Fibroblast of villous mesenchyme (primary cell): Measurements from ENCODE around the gene CALHM4. TPM values are rescaled to one million over a fixed set of nuclear protein-coding genes. Genes with fewer than 3 reads are reported as not detected.

Experiments used
- DNase-seq: peaks from one replicate; pipeline ENCODE4 v3.0.0-alpha.2; 2010; ENCODE audit warnings: low read depth
- H3K4me3 ChIP-seq: 2 replicates; pipeline ENCODE4 v1.5.1; 2011; ENCODE audit warnings: low read depth, mild to moderate bottlenecking, low read length
- total RNA-seq: library from RNA; depleted of rRNA; stranded (reverse); fragments of >200 nt; gene quantifications from 2 replicates; pipeline ENCODE4 v1.2.3, GENCODE V29; 2012
- TF ChIP-seq, protein P1 (sequence below): IDR thresholded peaks from 2 replicates; pipeline ENCODE4 v1.5.1; 2012; ENCODE audit warnings: low read depth, mild to moderate bottlenecking, low read length; ENCODE audit not compliant: insufficient read depth

The CALHM4 gene
- total RNA-seq, 1 donor, result not detected

DNA sequence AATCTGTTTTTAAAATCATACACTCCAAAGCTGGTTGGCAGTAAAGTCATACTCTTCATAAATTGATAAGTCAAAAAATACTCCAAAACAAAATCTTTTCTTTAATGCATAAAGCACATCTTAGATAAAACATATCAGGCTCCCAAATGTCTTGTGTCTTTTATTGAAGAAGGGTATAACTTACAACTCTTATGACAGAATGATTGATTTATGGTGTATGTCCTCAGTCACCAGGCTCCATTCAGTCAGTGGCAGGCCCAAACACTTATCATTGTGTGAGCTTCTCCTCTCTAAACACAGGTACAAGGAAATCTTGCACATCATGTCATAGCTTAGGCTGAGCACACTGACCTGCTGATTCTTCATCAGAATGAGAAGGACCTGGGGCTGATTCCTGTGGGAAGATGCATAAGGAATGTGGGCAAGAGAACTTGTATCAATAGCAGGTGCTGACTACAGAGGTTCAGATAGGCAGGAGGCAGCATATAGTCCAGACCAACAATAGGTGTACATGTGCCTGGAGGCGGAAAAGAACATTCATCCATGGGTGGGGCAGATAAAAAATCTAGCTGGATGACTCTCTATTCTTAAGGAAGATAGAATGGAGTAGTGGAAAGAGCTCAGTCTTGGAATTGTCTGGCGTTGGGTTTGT is 40.2 kb upstream of the CALHM4 start:
- no peak for DNase-seq
- TF ChIP-seq, protein P1, sequence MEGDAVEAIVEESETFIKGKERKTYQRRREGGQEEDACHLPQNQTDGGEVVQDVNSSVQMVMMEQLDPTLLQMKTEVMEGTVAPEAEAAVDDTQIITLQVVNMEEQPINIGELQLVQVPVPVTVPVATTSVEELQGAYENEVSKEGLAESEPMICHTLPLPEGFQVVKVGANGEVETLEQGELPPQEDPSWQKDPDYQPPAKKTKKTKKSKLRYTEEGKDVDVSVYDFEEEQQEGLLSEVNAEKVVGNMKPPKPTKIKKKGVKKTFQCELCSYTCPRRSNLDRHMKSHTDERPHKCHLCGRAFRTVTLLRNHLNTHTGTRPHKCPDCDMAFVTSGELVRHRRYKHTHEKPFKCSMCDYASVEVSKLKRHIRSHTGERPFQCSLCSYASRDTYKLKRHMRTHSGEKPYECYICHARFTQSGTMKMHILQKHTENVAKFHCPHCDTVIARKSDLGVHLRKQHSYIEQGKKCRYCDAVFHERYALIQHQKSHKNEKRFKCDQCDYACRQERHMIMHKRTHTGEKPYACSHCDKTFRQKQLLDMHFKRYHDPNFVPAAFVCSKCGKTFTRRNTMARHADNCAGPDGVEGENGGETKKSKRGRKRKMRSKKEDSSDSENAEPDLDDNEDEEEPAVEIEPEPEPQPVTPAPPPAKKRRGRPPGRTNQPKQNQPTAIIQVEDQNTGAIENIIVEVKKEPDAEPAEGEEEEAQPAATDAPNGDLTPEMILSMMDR, result no peak
- no peak overlapping the region for H3K4me3 ChIP-seq

DNA sequence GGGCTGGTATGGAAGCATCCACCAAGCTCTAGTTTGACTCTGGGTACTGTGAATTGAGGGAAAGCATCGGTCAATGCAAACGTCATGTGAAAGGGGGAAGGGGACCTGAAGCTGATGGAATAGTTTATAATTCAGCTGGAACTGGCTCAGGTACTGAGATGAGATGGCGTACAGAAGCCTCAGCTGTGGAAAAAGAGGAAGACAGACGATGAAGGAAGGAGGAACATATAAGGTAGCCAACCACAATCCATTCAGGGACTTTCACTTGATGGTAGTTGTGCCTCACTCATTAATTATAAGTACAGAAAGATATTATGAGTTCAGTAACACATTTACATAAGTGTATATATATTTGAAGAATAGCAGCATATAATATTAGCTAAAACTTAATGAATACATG is 39.4 kb upstream of the CALHM4 start:
- H3K4me3 ChIP-seq, result no peak overlapping the region
- TF ChIP-seq, protein P1, result no peak
- no peak for DNase-seq

DNA sequence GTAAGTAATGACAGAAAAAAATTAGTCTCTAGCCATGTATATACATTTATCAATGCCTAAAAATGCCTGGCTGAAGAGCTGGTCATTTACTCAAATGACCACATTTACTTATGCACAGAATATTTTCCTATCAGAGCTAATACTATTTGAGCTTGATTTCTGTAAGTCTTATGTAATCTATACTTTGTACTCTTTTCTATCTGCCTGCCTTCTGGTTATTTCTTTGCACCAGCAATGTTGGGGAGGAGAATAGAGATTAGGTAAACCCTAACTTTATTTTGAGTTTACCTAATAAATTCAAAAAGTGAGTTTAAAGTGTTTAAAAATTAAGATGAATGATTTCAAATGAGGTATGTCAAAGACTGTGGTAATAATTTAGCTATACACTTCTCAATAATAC is 38.4 kb upstream of the CALHM4 start:
- no peak overlapping the region for H3K4me3 ChIP-seq
- no peak for DNase-seq
- TF ChIP-seq, protein P1, result no peak

DNA sequence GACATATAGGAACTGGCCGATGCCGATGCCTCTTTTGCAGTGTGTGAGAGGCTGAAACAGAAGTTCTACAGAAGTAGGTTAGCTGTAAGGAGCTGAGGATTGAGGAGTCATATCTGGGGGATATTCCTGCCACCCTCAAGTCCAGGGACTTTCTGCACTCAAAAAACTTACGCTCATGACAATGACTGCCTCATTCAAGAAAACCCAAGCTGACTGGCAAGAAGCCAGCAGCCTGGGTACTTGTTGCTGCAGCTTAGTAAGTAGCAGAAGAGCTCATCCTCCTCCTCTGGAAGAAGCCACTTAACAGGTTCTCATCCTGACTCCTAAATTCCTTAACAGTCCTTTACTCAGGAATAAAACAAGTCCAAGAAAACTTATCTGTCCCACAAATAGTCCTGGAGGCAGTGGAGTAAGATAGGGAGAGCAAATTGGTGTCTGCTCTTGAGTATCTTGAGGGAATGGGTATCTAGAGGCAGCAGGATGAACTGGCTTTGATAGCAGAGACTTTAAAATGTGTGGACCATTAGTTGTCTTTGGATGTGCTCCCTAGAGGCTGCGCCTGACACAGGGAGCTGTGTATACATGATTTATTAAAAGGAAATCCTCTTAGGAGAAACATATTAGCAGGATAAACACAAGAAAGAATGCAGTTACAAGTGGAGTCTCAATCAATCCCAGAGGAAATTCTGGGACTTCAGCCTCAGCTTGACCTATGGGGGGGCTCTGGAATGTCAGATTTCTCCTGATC is 34.8 kb upstream of the CALHM4 start:
- TF ChIP-seq, protein P1, result no peak
- DNase-seq, result no peak
- no peak overlapping the region for H3K4me3 ChIP-seq

DNA sequence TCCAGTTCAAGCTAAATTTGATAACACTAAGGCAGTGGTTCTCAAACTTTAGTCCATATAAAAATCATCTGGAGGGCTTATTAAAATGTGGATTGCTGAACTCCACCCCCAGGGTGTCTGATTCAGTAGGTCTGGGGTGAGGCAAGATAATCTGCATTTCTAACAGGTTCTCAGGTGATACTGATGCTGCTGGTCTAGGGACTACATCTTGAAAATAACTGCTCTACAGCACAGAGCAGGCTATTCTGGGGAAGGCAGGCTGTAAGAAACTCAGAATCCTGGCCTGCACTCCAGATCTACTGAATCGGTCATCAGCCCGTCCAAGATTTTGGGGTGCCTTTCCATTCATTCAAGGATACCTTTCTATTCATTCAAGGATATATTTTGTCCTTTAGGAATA is 30.7 kb upstream of the CALHM4 start:
- DNase-seq, result no peak
- TF ChIP-seq, protein P1, result no peak
- H3K4me3 ChIP-seq, result no peak overlapping the region

DNA sequence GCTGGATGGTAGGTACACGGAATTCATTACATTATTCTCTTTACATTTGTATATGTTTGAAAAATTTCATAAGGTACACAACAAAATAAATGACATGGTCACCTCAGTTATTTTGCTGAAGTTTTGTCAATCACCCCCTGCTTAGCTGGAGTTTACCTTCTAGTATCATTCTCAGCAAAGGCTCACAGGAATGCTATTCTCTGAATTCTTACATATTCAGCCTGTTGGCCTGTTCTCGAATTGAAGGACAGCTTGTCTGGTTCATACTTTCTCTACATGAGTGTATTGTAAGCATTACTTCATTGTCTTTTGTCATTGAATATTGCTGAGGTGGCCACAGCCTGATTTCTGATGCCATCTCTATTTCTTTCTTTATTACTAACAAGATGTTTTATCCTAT is 29.3 kb upstream of the CALHM4 start:
- H3K4me3 ChIP-seq, result no peak overlapping the region

More for the DNA sequence above, 29.3 kb upstream of the CALHM4 start:
- no peak for DNase-seq
- TF ChIP-seq, protein P1, result no peak
